PC-3 (cell line): ENCODE results near the gene SCG2.

Source experiments
- EZH2 ChIP-seq: fragments of 300-600 bp; sonication (generic); IDR thresholded peaks from one replicate; pipeline ENCODE4 v1.6.1; 2017; ENCODE audit warnings: antibody characterized with exemption, mild to moderate bottlenecking, low read length; ENCODE audit not compliant: unreplicated experiment
- EZH2phosphoT487 ChIP-seq: fragments of 300-600 bp; sonication (generic); IDR thresholded peaks from 2 replicates; pipeline ENCODE4 v1.6.1; 2018; ENCODE audit warnings: mild to moderate bottlenecking, antibody characterized with exemption, low read length, borderline replicate concordance
- TF ChIP-seq, protein P1 (sequence below): fragments of 300-600 bp; sonication (generic); conservative IDR thresholded peaks from 2 replicates; pipeline ENCODE4 v1.5.1; 2017; ENCODE audit warnings: antibody characterized with exemption, low read depth, mild to moderate bottlenecking, low read length

DNA sequence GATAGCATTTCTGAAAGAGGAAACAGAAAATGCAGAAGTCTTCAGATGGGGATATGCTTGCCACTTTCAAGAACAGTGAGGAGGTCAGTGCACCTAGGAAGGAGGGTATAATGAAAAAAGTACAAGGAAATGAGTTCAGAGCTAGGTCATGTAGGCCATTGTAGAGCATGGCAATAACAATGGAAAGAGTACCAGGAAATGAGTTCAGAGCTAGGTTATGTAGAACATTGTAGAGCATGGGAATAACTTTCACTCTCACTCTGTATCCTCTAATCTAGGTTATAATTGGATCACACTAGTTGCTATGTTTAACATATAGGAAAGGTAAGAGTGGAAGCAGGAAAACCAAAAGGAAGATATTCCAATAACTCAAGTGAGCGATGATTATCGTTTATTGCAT lies 12.3 kb downstream of the SCG2 start:
- TF ChIP-seq, protein P1, sequence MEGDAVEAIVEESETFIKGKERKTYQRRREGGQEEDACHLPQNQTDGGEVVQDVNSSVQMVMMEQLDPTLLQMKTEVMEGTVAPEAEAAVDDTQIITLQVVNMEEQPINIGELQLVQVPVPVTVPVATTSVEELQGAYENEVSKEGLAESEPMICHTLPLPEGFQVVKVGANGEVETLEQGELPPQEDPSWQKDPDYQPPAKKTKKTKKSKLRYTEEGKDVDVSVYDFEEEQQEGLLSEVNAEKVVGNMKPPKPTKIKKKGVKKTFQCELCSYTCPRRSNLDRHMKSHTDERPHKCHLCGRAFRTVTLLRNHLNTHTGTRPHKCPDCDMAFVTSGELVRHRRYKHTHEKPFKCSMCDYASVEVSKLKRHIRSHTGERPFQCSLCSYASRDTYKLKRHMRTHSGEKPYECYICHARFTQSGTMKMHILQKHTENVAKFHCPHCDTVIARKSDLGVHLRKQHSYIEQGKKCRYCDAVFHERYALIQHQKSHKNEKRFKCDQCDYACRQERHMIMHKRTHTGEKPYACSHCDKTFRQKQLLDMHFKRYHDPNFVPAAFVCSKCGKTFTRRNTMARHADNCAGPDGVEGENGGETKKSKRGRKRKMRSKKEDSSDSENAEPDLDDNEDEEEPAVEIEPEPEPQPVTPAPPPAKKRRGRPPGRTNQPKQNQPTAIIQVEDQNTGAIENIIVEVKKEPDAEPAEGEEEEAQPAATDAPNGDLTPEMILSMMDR, result no peak
- TF ChIP-seq EZH2, result no peak
- TF ChIP-seq EZH2phosphoT487, result no peak
